Measurements from ENCODE around the gene RC3H2. TPM values are rescaled to one million over a fixed set of nuclear protein-coding genes. Genes with fewer than 3 reads are reported as not detected.

The RC3H2 gene
- total and polyA plus RNA-seq, 2 of the 13 experiments (the other 11 are each of a cell fraction or from before 2014, with no cell fraction given), result 21.0 to 36.4 TPM

DNA sequence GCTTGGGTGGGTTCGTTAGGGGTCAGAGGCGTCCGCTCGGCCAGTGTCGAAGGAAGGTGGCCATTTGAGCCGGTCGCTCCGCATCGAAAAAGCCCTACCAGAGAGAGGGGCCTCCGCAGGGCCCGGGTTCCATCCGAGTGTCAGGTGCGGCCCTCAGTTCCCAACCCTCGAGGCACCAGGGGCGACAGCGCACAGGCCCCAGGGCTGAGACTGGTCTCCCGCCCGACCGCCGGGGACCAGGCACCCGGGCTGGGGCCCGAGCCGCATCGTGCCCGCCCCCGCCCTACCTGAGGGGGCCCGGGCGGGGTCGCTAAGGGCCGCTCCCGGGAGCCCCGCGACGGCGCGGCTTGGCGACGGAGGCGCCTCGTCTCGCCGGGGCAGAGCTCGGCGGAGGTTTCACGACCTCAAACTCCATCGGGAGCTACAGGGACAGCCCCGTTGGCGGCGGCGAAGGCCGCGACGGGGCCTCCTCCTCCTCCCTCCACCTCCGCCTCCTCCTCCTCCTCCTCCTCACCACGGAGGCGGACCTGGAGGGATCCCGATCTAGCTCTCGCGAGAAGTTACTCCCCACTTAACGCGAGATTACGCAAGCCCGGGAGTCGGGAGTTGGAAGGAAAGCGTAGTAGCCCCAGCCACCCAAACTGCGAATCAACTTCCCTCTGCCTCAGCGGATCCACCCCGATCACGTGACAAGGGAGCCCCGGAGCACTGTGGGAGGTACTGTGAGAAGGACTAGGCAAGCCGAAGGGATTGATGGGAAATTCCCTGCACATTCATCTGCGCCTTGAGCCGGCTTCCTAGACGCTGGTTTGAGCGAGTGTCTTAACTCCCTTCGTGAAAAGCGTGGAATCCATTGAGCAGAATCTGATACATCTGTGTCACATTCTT is at the start of gene RC3H2 (continued):
- TF ChIP-seq TCF7 (IDR thresholded peaks at IDR 0.05; ENCODE audit: low read depth), result no peak
- no peak; the same call in 1 of the 2 replicates for TF ChIP-seq ZNF563 (CRISPR knock-in tag; IDR thresholded peaks at IDR 0.05)
- no peak for TF ChIP-seq SNAPC2 (CRISPR knock-in tag; IDR thresholded peaks at IDR 0.05)
- no peak for TF ChIP-seq ARNT (IDR thresholded peaks at IDR 0.05)
- TF ChIP-seq ATRX (CRISPR knock-in tag; IDR thresholded peaks at IDR 0.05; ENCODE audit: borderline replicate concordance), result no peak
- peak; percentile 66; the same call in 1 of the 2 replicates for TF ChIP-seq DMAP1 (CRISPR knock-in tag; IDR thresholded peaks at IDR 0.05)
- peak; percentile 59 for TF ChIP-seq MED8 (CRISPR knock-in tag; IDR thresholded peaks at IDR 0.05; ENCODE audit: insufficient replicate concordance)
- no peak for TF ChIP-seq ARHGAP35 (CRISPR knock-in tag; IDR thresholded peaks at IDR 0.05; ENCODE audit: borderline replicate concordance)
- TF ChIP-seq, protein P1, sequence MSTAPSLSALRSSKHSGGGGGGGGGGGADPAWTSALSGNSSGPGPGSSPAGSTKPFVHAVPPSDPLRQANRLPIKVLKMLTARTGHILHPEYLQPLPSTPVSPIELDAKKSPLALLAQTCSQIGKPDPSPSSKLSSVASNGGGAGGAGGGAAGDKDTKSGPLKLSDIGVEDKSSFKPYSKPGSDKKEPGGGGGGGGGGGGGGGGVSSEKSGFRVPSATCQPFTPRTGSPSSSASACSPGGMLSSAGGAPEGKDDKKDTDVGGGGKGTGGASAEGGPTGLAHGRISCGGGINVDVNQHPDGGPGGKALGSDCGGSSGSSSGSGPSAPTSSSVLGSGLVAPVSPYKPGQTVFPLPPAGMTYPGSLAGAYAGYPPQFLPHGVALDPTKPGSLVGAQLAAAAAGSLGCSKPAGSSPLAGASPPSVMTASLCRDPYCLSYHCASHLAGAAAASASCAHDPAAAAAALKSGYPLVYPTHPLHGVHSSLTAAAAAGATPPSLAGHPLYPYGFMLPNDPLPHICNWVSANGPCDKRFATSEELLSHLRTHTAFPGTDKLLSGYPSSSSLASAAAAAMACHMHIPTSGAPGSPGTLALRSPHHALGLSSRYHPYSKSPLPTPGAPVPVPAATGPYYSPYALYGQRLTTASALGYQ (CRISPR knock-in tag; IDR thresholded peaks at IDR 0.05), result no peak; the same call in 1 of the 2 replicates
- TF ChIP-seq, protein P2, sequence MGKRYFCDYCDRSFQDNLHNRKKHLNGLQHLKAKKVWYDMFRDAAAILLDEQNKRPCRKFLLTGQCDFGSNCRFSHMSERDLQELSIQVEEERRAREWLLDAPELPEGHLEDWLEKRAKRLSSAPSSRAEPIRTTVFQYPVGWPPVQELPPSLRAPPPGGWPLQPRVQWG (CRISPR knock-in tag; IDR thresholded peaks at IDR 0.05; ENCODE audit: borderline replicate concordance, low read depth), result no peak
- no peak for TF ChIP-seq ZNF17 (CRISPR knock-in tag; IDR thresholded peaks at IDR 0.05)
- TF ChIP-seq BORCS8-MEF2B (CRISPR knock-in tag; IDR thresholded peaks at IDR 0.05), result no peak
- TF ChIP-seq SIX1 (CRISPR knock-in tag; IDR thresholded peaks at IDR 0.05; ENCODE audit: borderline replicate concordance), result no peak
- TF ChIP-seq, protein P3, sequence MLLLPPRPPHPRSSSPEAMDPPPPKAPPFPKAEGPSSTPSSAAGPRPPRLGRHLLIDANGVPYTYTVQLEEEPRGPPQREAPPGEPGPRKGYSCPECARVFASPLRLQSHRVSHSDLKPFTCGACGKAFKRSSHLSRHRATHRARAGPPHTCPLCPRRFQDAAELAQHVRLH (CRISPR knock-in tag; IDR thresholded peaks at IDR 0.05; ENCODE audit: borderline replicate concordance, low read depth), result peak; percentile 74; the same call in 1 of the 2 replicates
- TF ChIP-seq, protein P4, sequence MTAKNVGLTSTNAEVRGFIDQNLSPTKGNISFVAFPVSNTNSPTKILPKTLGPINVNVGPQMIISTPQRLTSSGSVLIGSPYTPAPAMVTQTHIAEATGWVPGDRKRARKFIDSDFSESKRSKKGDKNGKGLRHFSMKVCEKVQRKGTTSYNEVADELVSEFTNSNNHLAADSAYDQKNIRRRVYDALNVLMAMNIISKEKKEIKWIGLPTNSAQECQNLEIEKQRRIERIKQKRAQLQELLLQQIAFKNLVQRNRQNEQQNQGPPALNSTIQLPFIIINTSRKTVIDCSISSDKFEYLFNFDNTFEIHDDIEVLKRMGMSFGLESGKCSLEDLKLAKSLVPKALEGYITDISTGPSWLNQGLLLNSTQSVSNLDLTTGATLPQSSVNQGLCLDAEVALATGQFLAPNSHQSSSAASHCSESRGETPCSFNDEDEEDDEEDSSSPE (CRISPR knock-in tag; IDR thresholded peaks at IDR 0.05), result peak; percentile 71; the same call in 1 of the 2 replicates
- no peak for TF ChIP-seq ZNF234 (CRISPR knock-in tag; conservative IDR thresholded peaks at IDR 0.05)
- TF ChIP-seq, protein P5, sequence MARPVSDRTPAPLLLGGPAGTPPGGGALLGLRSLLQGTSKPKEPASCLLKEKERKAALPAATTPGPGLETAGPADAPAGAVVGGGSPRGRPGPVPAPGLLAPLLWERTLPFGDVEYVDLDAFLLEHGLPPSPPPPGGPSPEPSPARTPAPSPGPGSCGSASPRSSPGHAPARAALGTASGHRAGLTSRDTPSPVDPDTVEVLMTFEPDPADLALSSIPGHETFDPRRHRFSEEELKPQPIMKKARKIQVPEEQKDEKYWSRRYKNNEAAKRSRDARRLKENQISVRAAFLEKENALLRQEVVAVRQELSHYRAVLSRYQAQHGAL (CRISPR knock-in tag; IDR thresholded peaks at IDR 0.05; ENCODE audit: not compliant biosample characterization), result no peak
- TF ChIP-seq FLYWCH1 (CRISPR knock-in tag; IDR thresholded peaks at IDR 0.05), result no peak
- TF ChIP-seq, protein P6, sequence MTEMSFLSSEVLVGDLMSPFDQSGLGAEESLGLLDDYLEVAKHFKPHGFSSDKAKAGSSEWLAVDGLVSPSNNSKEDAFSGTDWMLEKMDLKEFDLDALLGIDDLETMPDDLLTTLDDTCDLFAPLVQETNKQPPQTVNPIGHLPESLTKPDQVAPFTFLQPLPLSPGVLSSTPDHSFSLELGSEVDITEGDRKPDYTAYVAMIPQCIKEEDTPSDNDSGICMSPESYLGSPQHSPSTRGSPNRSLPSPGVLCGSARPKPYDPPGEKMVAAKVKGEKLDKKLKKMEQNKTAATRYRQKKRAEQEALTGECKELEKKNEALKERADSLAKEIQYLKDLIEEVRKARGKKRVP (CRISPR knock-in tag; IDR thresholded peaks at IDR 0.05), result peak in 1 of 2 experiments; percentile 60; a peak in 2 of 4 replicates
- TF ChIP-seq TAF15 (IDR thresholded peaks at IDR 0.05; ENCODE audit: low read depth, low read length, poor library complexity, severe bottlenecking), result peak; percentile 94
